AG04450 (cell line): ENCODE results near the gene HTR7. TPM values are rescaled to one million over a fixed set of nuclear protein-coding genes. Genes with fewer than 3 reads are reported as not detected.

Experiments used
- CTCF ChIA-PET: fragments of 300-600, 350-600 bp; formaldehyde crosslinking; extraction: SDS; loops from one replicate; lab custom pipeline; 2022; ENCODE audit warnings: antibody characterized with exemption, inconsistent platforms; lab: Charles Lee
- POLR2A ChIA-PET: fragments of 350-600 bp; formaldehyde crosslinking; extraction: SDS; loops from one replicate; lab custom pipeline; 2021; ENCODE audit warnings: antibody characterized with exemption, inconsistent platforms; lab: Yijun Ruan, JAX
- DNase-seq: peaks from one replicate; pipeline ENCODE4 v3.0.0-alpha.2; 2011; ENCODE audit warnings: low read depth, low spot score
- H3K27ac ChIP-seq: one replicate; pipeline ENCODE4 v1.5.1; 2012; ENCODE audit warnings: low read depth, low read length, control low read depth
- H3K27me3 ChIP-seq: one replicate; pipeline ENCODE4 v1.6.0; 2012; ENCODE audit warnings: low read length; ENCODE audit not compliant: control insufficient read depth, insufficient read depth
- H3K4me3 ChIP-seq: 2 replicates; pipeline ENCODE4 v1.5.1; 2011; ENCODE audit warnings: mild to moderate bottlenecking, low read depth, low read length, control low read depth
- H3K9me3 ChIP-seq: 2 replicates; pipeline ENCODE4 v1.5.1; 2012; ENCODE audit warnings: low read length; ENCODE audit not compliant: control insufficient read depth, insufficient read depth
- polyA plus RNA-seq: library from polyadenylated mRNA; depleted of rRNA; stranded (reverse); fragments of >200 nt; gene quantifications from 2 replicates; pipeline ENCODE4 v1.2.3, GENCODE V29; 2011
- TF ChIP-seq, protein P1 (sequence below): IDR thresholded peaks from 2 replicates; pipeline ENCODE4 v1.5.1; 2011; ENCODE audit warnings: low read depth, low read length, control low read depth, inconsistent platforms

Gene HTR7
- polyA plus RNA-seq, 1 experiment: 1.1 TPM

GRCh38 chr10:90871766-90872647 is 14.2 kb upstream of the HTR7 start, which contains the start of gene RPP30:
Gene RPP30 (plus strand): TSS chr10:90871974. CDS start chr10:90871987, 13 bp downstream.
- DNase-seq: peak; percentile 34
- Histone ChIP-seq H3K4me3 (peak within 1 kb of the TSS; percentile 97), H3K27ac (peak within 1 kb of the TSS; percentile 12), H3K27me3 (peaks cover 8% of the 10 kb centered on the region), H3K9me3 (peaks cover 3% of the 10 kb centered on the region)
- CTCF ChIA-PET: interaction anchor here (0.9 to 4.2 kb wide), 10 partner anchors 7 to 126 kb away, joined by 4 to 32 read pairs (median 6); partner anchors contain the start of gene HTR7
- TF ChIP-seq, protein P1, sequence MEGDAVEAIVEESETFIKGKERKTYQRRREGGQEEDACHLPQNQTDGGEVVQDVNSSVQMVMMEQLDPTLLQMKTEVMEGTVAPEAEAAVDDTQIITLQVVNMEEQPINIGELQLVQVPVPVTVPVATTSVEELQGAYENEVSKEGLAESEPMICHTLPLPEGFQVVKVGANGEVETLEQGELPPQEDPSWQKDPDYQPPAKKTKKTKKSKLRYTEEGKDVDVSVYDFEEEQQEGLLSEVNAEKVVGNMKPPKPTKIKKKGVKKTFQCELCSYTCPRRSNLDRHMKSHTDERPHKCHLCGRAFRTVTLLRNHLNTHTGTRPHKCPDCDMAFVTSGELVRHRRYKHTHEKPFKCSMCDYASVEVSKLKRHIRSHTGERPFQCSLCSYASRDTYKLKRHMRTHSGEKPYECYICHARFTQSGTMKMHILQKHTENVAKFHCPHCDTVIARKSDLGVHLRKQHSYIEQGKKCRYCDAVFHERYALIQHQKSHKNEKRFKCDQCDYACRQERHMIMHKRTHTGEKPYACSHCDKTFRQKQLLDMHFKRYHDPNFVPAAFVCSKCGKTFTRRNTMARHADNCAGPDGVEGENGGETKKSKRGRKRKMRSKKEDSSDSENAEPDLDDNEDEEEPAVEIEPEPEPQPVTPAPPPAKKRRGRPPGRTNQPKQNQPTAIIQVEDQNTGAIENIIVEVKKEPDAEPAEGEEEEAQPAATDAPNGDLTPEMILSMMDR: no peak
- POLR2A ChIA-PET: interaction anchor here (0.6 kb wide), 1 partner anchor 291 kb away, joined by 5 read pairs; no protein-coding TSS in a partner anchor

- TF ChIP-seq, protein P1: peak; percentile 68
- H3K27ac ChIP-seq: no peak overlapping the region
- CTCF ChIA-PET: interaction anchor here (0.9 to 4.2 kb wide), 12 partner anchors 8 to 659 kb away, joined by 3 to 32 read pairs (median 4); partner anchors contain the start of gene HTR7
- peak; percentile 45 for DNase-seq
- POLR2A ChIA-PET: interaction anchor here (0.6 kb wide), 1 partner anchor 292 kb away, joined by 5 read pairs; no protein-coding TSS in a partner anchor
- H3K4me3 ChIP-seq: peak overlapping the region; percentile 97
- H3K9me3 ChIP-seq: peaks cover 3% of the 10 kb centered on the region
- peaks cover 10% of the 10 kb centered on the region for H3K27me3 ChIP-seq
Measured at GRCh38 chr10:90871279-90871765, 13.5 kb upstream of the HTR7 start.

DNA sequence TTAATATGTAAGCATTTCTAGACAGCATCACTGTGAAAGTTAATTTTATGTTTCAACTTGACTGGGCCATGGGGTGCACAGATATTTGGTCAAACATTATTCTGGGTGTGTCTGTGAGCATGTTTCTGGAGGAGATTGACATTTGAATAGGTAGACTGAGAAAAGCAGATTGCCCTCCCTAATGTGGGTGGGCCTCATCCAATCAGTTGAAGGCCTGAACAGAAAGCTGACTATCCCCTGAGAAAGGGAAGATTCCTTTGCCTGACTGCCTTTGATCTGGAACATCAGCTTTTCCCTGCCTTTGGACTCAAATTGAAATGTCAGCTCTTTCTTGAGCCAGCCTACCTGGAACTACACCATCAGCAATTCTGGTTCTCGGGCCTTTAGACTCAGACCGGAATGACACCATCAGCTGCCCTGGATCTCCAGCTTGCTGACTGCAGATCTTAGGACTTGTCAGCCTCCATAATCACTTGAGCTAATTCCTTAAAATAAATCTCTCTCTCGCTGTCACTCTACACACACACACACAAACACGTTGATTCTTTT is 8.3 kb upstream of the HTR7 start:
- TF ChIP-seq, protein P1: no peak
- POLR2A ChIA-PET: no interaction called here

DNA sequence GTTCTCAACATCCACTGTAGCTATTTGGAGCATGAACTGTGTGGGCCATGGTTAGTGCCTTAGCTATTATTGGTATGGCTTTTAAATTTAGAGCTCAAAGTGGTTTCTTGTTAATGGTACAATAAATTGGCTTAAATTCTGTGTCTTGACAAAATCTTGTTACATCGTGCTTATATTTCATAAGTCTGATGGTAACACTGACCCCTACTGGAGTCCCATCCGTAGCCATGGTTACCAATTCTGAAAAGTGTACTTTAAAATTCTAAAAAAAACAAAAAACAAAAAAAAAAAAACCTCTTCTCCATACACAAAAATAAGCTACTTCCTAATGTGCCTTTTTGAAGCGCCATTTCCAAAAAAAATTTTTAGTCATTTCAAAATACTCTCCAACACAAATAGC is 7.6 kb upstream of the HTR7 start:
- no peak for DNase-seq
- CTCF ChIA-PET: interaction anchor here (0.6 to 10.9 kb wide), 31 partner anchors 9 to 1459 kb away, joined by 3 to 249 read pairs (median 3); partner anchors contain the start of gene HTR7
- POLR2A ChIA-PET: interaction anchor here (0.6 kb wide), 1 partner anchor 916 kb away, joined by 3 read pairs; no protein-coding TSS in a partner anchor

More for the DNA sequence above, 8.3 kb upstream of the HTR7 start:
- DNase-seq: no peak
- H3K9me3 ChIP-seq: peaks cover 3% of the 10 kb centered on the region; the same call in 1 of the 2 replicates
- H3K4me3 ChIP-seq: no peak overlapping the region
- H3K27ac ChIP-seq: no peak overlapping the region
- CTCF ChIA-PET: interaction anchor here (0.6 to 10.9 kb wide), 27 partner anchors 9 to 1460 kb away, joined by 3 to 249 read pairs (median 3); partner anchors contain the start of gene HTR7
- peaks cover 17% of the 10 kb centered on the region for H3K27me3 ChIP-seq

More for the DNA sequence above, 7.6 kb upstream of the HTR7 start:
- Histone ChIP-seq H3K27me3 (peaks cover 17% of the 10 kb centered on the region), H3K27ac (no peak overlapping the region), H3K4me3 (no peak overlapping the region), H3K9me3 (peaks cover 3% of the 10 kb centered on the region; the same call in 1 of the 2 replicates)
- TF ChIP-seq, protein P1: peak; percentile 57
